ENCODE measurements around the gene RHBDD3. TPM values are rescaled to one million over a fixed set of nuclear protein-coding genes. Genes with fewer than 3 reads are reported as not detected.

Gene RHBDD3
- total RNA-seq, 2 experiments from 2014 or later: 17.6 to 20.5 TPM

DNA sequence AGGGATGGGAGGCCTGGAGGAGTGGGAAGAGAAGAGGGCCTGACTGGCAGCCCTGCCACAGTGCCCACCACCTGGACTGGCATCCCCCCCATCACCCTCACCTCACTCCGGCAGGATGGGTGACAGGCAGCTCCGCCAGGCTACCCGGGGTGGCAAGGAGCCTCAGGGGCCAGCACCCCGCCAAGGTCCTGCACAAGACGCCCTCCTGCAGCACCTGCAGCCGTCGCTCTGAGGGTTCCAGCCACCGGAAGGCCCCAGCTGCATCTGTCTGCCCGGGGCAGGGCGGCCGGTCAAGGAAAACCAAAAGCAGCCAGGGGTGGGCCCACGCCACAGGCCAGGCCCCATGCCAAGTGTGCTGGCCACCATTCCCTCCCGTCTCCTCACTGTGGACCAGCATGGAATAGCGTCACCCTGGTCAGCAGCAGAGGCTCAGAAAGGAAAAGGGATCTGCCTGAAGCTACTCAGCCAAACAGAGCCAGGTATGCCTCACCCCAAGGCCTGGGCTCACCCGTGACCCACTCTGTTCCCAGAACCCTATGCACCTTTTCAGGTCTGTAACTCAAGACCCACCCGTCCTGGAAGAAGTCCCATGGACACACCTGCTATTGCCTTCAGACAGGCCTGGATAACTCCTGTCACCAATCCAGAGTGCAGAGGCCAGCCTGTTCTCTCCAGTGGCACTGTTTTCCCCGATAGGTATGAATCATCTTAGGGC is 7.0 kb downstream of the RHBDD3 start:
- no peak overlapping the region for H3K27ac Mint-ChIP-seq
- CTCF ChIA-PET: no interaction called here
- H3K36me3 Mint-ChIP-seq (ENCODE audit: low read depth): peaks cover 3% of the 10 kb centered on the region
- DNase-seq: no peak
- intact Hi-C loops (cut with micrococcal nuclease): no loop called here
- no peaks in the 10 kb centered on the region for H3K27me3 Mint-ChIP-seq (ENCODE audit: low read depth)
- no peaks in the 10 kb centered on the region for H3K9me3 Mint-ChIP-seq
- no peaks in the 10 kb centered on the region for H3K4me1 Mint-ChIP-seq (ENCODE audit: low read depth)
- no peak overlapping the region for H3K4me3 Mint-ChIP-seq

DNA sequence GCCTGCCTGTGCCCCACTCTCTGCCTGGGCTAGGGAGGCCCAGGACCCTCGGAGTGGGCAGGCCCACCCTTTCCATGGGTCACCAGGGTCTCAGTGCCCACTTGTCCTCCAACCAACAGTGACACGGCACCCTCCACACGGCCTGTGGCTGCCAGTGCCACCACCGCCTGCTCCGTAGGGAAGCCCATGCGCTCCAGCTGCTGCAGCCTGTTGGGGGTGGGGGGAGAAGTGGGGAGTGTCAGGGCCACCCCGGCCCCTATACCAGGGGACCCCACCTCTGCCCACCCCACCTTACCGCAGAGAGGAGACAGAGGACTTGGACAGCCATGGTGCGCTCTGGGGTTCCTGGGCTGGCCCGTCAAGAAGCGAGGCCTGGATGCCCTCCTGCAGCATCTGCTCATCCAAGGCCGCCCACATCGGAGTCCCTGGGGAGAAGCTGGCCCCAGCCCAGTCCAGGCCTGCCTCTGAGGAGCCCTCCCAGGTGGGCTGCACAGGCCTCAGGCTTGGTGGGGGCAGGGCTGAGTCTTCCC is 7.7 kb downstream of the RHBDD3 start:
- Mint-ChIP-seq H3K27ac (no peak overlapping the region), H3K9me3 (no peaks in the 10 kb centered on the region), H3K36me3 (ENCODE audit: low read depth) (peaks cover 3% of the 10 kb centered on the region), H3K4me1 (ENCODE audit: low read depth) (no peaks in the 10 kb centered on the region), H3K27me3 (ENCODE audit: low read depth) (no peaks in the 10 kb centered on the region), H3K4me3 (no peak overlapping the region)
- DNase-seq: no peak
- CTCF ChIA-PET: no interaction called here
- intact Hi-C loops (cut with micrococcal nuclease): no loop called here

- Mint-ChIP-seq H3K4me1 (ENCODE audit: low read depth) (no peaks in the 10 kb centered on the region), H3K27ac (no peak overlapping the region), H3K9me3 (no peaks in the 10 kb centered on the region), H3K4me3 (no peak overlapping the region), H3K27me3 (ENCODE audit: low read depth) (no peaks in the 10 kb centered on the region), H3K36me3 (ENCODE audit: low read depth) (peaks cover 2% of the 10 kb centered on the region)
- intact Hi-C loops (cut with micrococcal nuclease): no loop called here
- no peak for DNase-seq
- CTCF ChIA-PET: no interaction called here
Measured at GRCh38 chr22:29259253-29259899, 8.4 kb downstream of the RHBDD3 start.

GRCh38 chr22:29258407-29259252 is 9.2 kb downstream of the RHBDD3 start:
- H3K27ac Mint-ChIP-seq: no peak overlapping the region
- H3K9me3 Mint-ChIP-seq: no peaks in the 10 kb centered on the region
- H3K4me3 Mint-ChIP-seq: no peak overlapping the region
- intact Hi-C loops (cut with micrococcal nuclease): no loop called here
- H3K4me1 Mint-ChIP-seq (ENCODE audit: low read depth): no peaks in the 10 kb centered on the region
- H3K36me3 Mint-ChIP-seq (ENCODE audit: low read depth): no peaks in the 10 kb centered on the region
- DNase-seq: no peak
- CTCF ChIA-PET: interaction anchor here (1.8 kb wide), 1 partner anchor 13 kb away, joined by 4 read pairs; no protein-coding TSS in a partner anchor
- no peaks in the 10 kb centered on the region for H3K27me3 Mint-ChIP-seq (ENCODE audit: low read depth)

- intact Hi-C loops (cut with micrococcal nuclease): no loop called here
- no peak overlapping the region for H3K4me3 Mint-ChIP-seq
- CTCF ChIA-PET: interaction anchor here (1.8 kb wide), 1 partner anchor 12 kb away, joined by 4 read pairs; no protein-coding TSS in a partner anchor
- H3K27ac Mint-ChIP-seq: no peak overlapping the region
- H3K27me3 Mint-ChIP-seq (ENCODE audit: low read depth): no peaks in the 10 kb centered on the region
- no peaks in the 10 kb centered on the region for H3K36me3 Mint-ChIP-seq (ENCODE audit: low read depth)
- no peaks in the 10 kb centered on the region for H3K9me3 Mint-ChIP-seq
- no peak for DNase-seq
- H3K4me1 Mint-ChIP-seq (ENCODE audit: low read depth): no peaks in the 10 kb centered on the region
Measured at GRCh38 chr22:29257751-29258181, 10.0 kb downstream of the RHBDD3 start.

DNA sequence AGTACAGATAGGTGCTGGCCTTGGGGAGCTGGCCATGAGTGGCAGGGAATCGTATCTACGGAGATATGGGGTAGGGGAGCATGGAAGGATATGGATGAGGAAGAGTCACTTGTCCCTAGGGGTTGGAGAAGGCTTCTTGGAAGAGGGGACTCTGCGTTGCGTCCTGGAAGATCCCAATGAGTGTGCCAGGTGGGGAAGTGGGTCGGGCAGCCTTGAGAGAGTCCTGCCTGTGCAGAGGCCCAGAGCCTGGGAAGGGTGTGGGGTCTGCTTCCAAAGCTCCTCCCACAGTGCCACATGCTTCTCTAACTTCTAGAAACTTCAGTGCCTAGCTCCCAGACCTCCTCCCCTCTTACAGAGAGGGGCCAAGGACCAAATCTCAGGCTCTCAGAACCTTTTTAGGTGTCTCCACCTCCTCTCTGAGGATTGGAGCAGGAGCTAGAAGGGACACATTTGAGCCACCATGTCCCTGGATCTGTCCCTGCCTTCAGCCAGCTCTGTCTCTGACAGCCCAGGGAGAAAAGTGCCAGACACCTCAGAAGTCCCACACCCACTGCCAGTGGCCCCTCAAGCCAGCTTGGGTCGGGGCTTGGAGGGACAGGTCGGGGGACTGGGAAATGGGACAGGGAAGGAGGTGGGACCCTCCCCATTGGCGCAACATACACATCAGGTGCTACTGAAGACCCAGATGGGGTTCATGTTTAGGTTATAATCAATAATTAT is 11.0 kb downstream of the RHBDD3 start:
- Mint-ChIP-seq H3K36me3 (ENCODE audit: low read depth) (no peaks in the 10 kb centered on the region), H3K27me3 (ENCODE audit: low read depth) (peaks cover 3% of the 10 kb centered on the region), H3K4me1 (ENCODE audit: low read depth) (no peaks in the 10 kb centered on the region), H3K4me3 (no peak overlapping the region), H3K27ac (no peak overlapping the region), H3K9me3 (no peaks in the 10 kb centered on the region)
- intact Hi-C loops (cut with micrococcal nuclease): no loop called here
- DNase-seq: no peak
- CTCF ChIA-PET: interaction anchor here (0.6 to 1.8 kb wide), 3 partner anchors 11 to 1632 kb away, joined by 3 to 4 read pairs (median 3); no protein-coding TSS in a partner anchor

DNA sequence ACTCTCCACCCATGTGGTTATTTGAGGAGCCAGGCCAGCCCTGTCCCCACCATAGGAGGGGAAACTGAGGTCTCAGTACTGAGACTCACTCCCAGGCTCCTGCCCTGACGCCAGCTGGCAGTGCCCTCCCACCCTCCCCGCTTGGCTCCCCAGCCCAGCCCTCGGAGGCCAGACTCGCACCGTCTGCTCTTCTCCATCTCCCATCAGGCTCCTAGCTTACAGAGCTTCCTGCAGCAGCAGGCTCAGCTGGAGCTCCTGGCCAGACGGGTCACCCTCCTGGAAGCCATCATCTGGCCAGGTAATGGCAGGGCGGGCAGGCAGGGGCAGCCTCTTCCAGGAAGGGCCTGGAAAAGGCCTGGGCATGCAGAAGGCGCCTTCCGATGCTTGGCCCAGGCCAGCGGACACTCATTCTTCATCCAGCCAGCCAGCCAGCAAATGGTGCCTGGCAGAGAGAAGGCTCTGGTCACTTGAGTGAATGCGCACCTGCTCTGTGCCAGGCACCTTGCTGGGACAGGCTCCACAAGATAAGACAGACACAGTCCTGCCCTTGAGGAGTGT is 12.6 kb downstream of the RHBDD3 start:
- Mint-ChIP-seq H3K4me1 (ENCODE audit: low read depth) (no peaks in the 10 kb centered on the region), H3K27ac (no peak overlapping the region), H3K9me3 (no peaks in the 10 kb centered on the region), H3K4me3 (no peak overlapping the region), H3K27me3 (ENCODE audit: low read depth) (peaks cover 3% of the 10 kb centered on the region), H3K36me3 (ENCODE audit: low read depth) (no peaks in the 10 kb centered on the region)
- intact Hi-C loops (cut with micrococcal nuclease): no loop called here
- no peak for DNase-seq
- CTCF ChIA-PET: interaction anchor here (2.0 kb wide), 1 partner anchor 9 kb away, joined by 8 read pairs; no protein-coding TSS in a partner anchor

GRCh38 chr22:29254286-29254660 is 13.5 kb downstream of the RHBDD3 start:
- H3K27ac Mint-ChIP-seq: no peak overlapping the region
- H3K9me3 Mint-ChIP-seq: no peaks in the 10 kb centered on the region
- no peak overlapping the region for H3K4me3 Mint-ChIP-seq
- no peaks in the 10 kb centered on the region for H3K36me3 Mint-ChIP-seq (ENCODE audit: low read depth)
- no peak for DNase-seq
- intact Hi-C loops (cut with micrococcal nuclease): no loop called here
- H3K27me3 Mint-ChIP-seq (ENCODE audit: low read depth): peaks cover 3% of the 10 kb centered on the region
- CTCF ChIA-PET: interaction anchor here (2.0 kb wide), 1 partner anchor 9 kb away, joined by 8 read pairs; no protein-coding TSS in a partner anchor
- H3K4me1 Mint-ChIP-seq (ENCODE audit: low read depth): no peaks in the 10 kb centered on the region

GRCh38 chr22:29253561-29254285 is 14.1 kb downstream of the RHBDD3 start:
- CTCF ChIA-PET: interaction anchor here (2.0 kb wide), 1 partner anchor 8 kb away, joined by 8 read pairs; no protein-coding TSS in a partner anchor
- intact Hi-C loops (cut with micrococcal nuclease): no loop called here
- H3K36me3 Mint-ChIP-seq (ENCODE audit: low read depth): no peaks in the 10 kb centered on the region
- no peak overlapping the region for H3K27ac Mint-ChIP-seq
- H3K9me3 Mint-ChIP-seq: no peaks in the 10 kb centered on the region
- peaks cover 3% of the 10 kb centered on the region for H3K27me3 Mint-ChIP-seq (ENCODE audit: low read depth)
- H3K4me3 Mint-ChIP-seq: no peak overlapping the region
- DNase-seq: no peak
- no peaks in the 10 kb centered on the region for H3K4me1 Mint-ChIP-seq (ENCODE audit: low read depth)

GRCh38 chr22:29251981-29252911 is 15.5 kb downstream of the RHBDD3 start:
- no peak overlapping the region for H3K4me3 Mint-ChIP-seq
- DNase-seq: no peak
- CTCF ChIA-PET: interaction anchor here (0.7 kb wide), 1 partner anchor 307 kb away, joined by 5 read pairs; no protein-coding TSS in a partner anchor
- no peaks in the 10 kb centered on the region for H3K4me1 Mint-ChIP-seq (ENCODE audit: low read depth)
- H3K9me3 Mint-ChIP-seq: no peaks in the 10 kb centered on the region
- intact Hi-C loops (cut with micrococcal nuclease): no loop called here
- H3K27ac Mint-ChIP-seq: no peak overlapping the region
- H3K36me3 Mint-ChIP-seq (ENCODE audit: low read depth): no peaks in the 10 kb centered on the region
- peaks cover 3% of the 10 kb centered on the region for H3K27me3 Mint-ChIP-seq (ENCODE audit: low read depth)

Measured in activated naive CD4-positive, alpha-beta T cell treated with anti-CD3 and anti-CD28 coated beads for 36 hours (primary cell).